Activated naive CD8-positive, alpha-beta T cell treated with anti-CD3 and anti-CD28 coated beads for 36 hours (primary cell): Measurements from ENCODE around the gene TIGD1. TPM values are rescaled to one million over a fixed set of nuclear protein-coding genes. Genes with fewer than 3 reads are reported as not detected.
"Not testable (repeated sequence)": the region's sequence is repeated elsewhere in the genome, so short reads cannot be mapped to it uniquely, and the experiment has no call there.

Experiments used
- DNase-seq: peaks from one replicate; pipeline ENCODE4 v3.0.0; 2021
- H3K27ac Mint-ChIP-seq: one replicate; pipeline ENCODE4 v1.8.0; 2022; ENCODE audit warnings: mild to moderate bottlenecking, moderate library complexity, mixed read lengths
- H3K27me3 Mint-ChIP-seq: one replicate; pipeline ENCODE4 v1.8.0; 2022; ENCODE audit warnings: mild to moderate bottlenecking, mixed read lengths
- H3K36me3 Mint-ChIP-seq: one replicate; pipeline ENCODE4 v1.8.0; 2021; ENCODE audit warnings: mild to moderate bottlenecking, mixed read lengths
- H3K4me1 Mint-ChIP-seq: one replicate; pipeline ENCODE4 v1.8.0; 2021; ENCODE audit warnings: mixed read lengths
- H3K4me3 Mint-ChIP-seq: one replicate; pipeline ENCODE4 v1.8.0; 2022; ENCODE audit warnings: mild to moderate bottlenecking, moderate library complexity, mixed read lengths
- H3K9me3 Mint-ChIP-seq: one replicate; pipeline ENCODE4 v1.8.0; 2022; ENCODE audit warnings: mixed read lengths
- total RNA-seq, 2 experiments: library from RNA; stranded (reverse); gene quantifications; one replicate each; pipeline ENCODE4 v1.2.3, GENCODE V29; 2021

TIGD1 gene
- total RNA-seq, 2 experiments from 2014 or later = 6.9 to 7.0 TPM

- Mint-ChIP-seq H3K9me3 (no peaks in the 10 kb centered on the region), H3K36me3 (no peaks in the 10 kb centered on the region), H3K27ac (no peak overlapping the region), H3K4me1 (peaks cover 8% of the 10 kb centered on the region), H3K4me3 (no peak overlapping the region), H3K27me3 (peaks cover 6% of the 10 kb centered on the region)
- no peak for DNase-seq
Observed at GRCh38 chr2:232537499-232537898, 12.9 kb downstream of the TIGD1 start.

- H3K4me3 Mint-ChIP-seq = no peak overlapping the region
- peaks cover 6% of the 10 kb centered on the region for H3K27me3 Mint-ChIP-seq
- H3K9me3 Mint-ChIP-seq = no peaks in the 10 kb centered on the region
- peaks cover 8% of the 10 kb centered on the region for H3K4me1 Mint-ChIP-seq
- DNase-seq = no peak
- H3K36me3 Mint-ChIP-seq = no peaks in the 10 kb centered on the region
- no peak overlapping the region for H3K27ac Mint-ChIP-seq
Observed at GRCh38 chr2:232537079-232537478, 13.3 kb downstream of the TIGD1 start.

- DNase-seq = no peak
- H3K36me3 Mint-ChIP-seq = no peaks in the 10 kb centered on the region
- peaks cover 6% of the 10 kb centered on the region for H3K27me3 Mint-ChIP-seq
- H3K4me1 Mint-ChIP-seq = peaks cover 8% of the 10 kb centered on the region
- H3K9me3 Mint-ChIP-seq = no peaks in the 10 kb centered on the region
- no peak overlapping the region for H3K4me3 Mint-ChIP-seq
- no peak overlapping the region for H3K27ac Mint-ChIP-seq
Observed at GRCh38 chr2:232535761-232536530, 14.4 kb downstream of the TIGD1 start.

- DNase-seq = no peak
- H3K27me3 Mint-ChIP-seq = peaks cover 12% of the 10 kb centered on the region
- H3K4me1 Mint-ChIP-seq = peaks cover 8% of the 10 kb centered on the region
- H3K4me3 Mint-ChIP-seq = no peak overlapping the region
- H3K36me3 Mint-ChIP-seq = no peaks in the 10 kb centered on the region
- no peak overlapping the region for H3K27ac Mint-ChIP-seq
- H3K9me3 Mint-ChIP-seq = no peaks in the 10 kb centered on the region
Observed at GRCh38 chr2:232534940-232535651, 15.3 kb downstream of the TIGD1 start.

- Mint-ChIP-seq H3K4me1 (peaks cover 8% of the 10 kb centered on the region), H3K4me3 (no peak overlapping the region), H3K9me3 (no peaks in the 10 kb centered on the region), H3K36me3 (no peaks in the 10 kb centered on the region), H3K27ac (no peak overlapping the region), H3K27me3 (peaks cover 12% of the 10 kb centered on the region)
- no peak for DNase-seq
Observed at GRCh38 chr2:232533944-232534710, 16.2 kb downstream of the TIGD1 start.

- H3K36me3 Mint-ChIP-seq, H3K27ac Mint-ChIP-seq, H3K4me3 Mint-ChIP-seq, DNase-seq, H3K27me3 Mint-ChIP-seq, H3K4me1 Mint-ChIP-seq, H3K9me3 Mint-ChIP-seq: not testable (repeated sequence)
Observed at GRCh38 chr2:232532821-232533220, 17.5 kb downstream of the TIGD1 start.

GRCh38 chr2:232532419-232532818 lies 17.9 kb downstream of the TIGD1 start:
- DNase-seq = no peak
- Mint-ChIP-seq H3K36me3 (no peaks in the 10 kb centered on the region), H3K4me1 (peaks cover 7% of the 10 kb centered on the region), H3K27ac (no peak overlapping the region), H3K27me3 (peaks cover 6% of the 10 kb centered on the region), H3K9me3 (no peaks in the 10 kb centered on the region), H3K4me3 (no peak overlapping the region)

- Mint-ChIP-seq H3K27me3 (peaks cover 15% of the 10 kb centered on the region), H3K4me1 (peaks cover 7% of the 10 kb centered on the region), H3K4me3 (no peak overlapping the region)
Observed at GRCh38 chr2:232530626-232531260, 19.6 kb downstream of the TIGD1 start.

GRCh38 chr2:232529806-232530547 lies 20.4 kb downstream of the TIGD1 start:
- H3K27ac Mint-ChIP-seq = no peak overlapping the region
- no peaks in the 10 kb centered on the region for H3K36me3 Mint-ChIP-seq
- no peak overlapping the region for H3K4me3 Mint-ChIP-seq
- DNase-seq = no peak
- peaks cover 7% of the 10 kb centered on the region for H3K4me1 Mint-ChIP-seq
- peaks cover 16% of the 10 kb centered on the region for H3K27me3 Mint-ChIP-seq
- H3K9me3 Mint-ChIP-seq = no peaks in the 10 kb centered on the region

More at GRCh38 chr2:232530626-232531260, 19.6 kb downstream of the TIGD1 start:
- no peak for DNase-seq
- Mint-ChIP-seq H3K9me3 (no peaks in the 10 kb centered on the region), H3K27ac (no peak overlapping the region), H3K36me3 (no peaks in the 10 kb centered on the region)

GRCh38 chr2:232528746-232529460 lies 21.5 kb downstream of the TIGD1 start:
- Mint-ChIP-seq H3K27ac (no peak overlapping the region), H3K36me3 (no peaks in the 10 kb centered on the region), H3K4me3 (no peak overlapping the region)

GRCh38 chr2:232527905-232528470 lies 22.4 kb downstream of the TIGD1 start:
- H3K27ac Mint-ChIP-seq = no peak overlapping the region
- H3K9me3 Mint-ChIP-seq = no peaks in the 10 kb centered on the region
- peaks cover 30% of the 10 kb centered on the region for H3K27me3 Mint-ChIP-seq
- peaks cover 7% of the 10 kb centered on the region for H3K4me1 Mint-ChIP-seq
- no peak overlapping the region for H3K4me3 Mint-ChIP-seq
- no peak for DNase-seq
- H3K36me3 Mint-ChIP-seq = no peaks in the 10 kb centered on the region

More at GRCh38 chr2:232528746-232529460, 21.5 kb downstream of the TIGD1 start:
- no peaks in the 10 kb centered on the region for H3K9me3 Mint-ChIP-seq
- peaks cover 7% of the 10 kb centered on the region for H3K4me1 Mint-ChIP-seq
- peaks cover 25% of the 10 kb centered on the region for H3K27me3 Mint-ChIP-seq
- no peak for DNase-seq

- H3K9me3 Mint-ChIP-seq = no peaks in the 10 kb centered on the region
- H3K27ac Mint-ChIP-seq = no peak overlapping the region
- no peak for DNase-seq
- H3K27me3 Mint-ChIP-seq = peaks cover 37% of the 10 kb centered on the region
- no peaks in the 10 kb centered on the region for H3K36me3 Mint-ChIP-seq
- H3K4me3 Mint-ChIP-seq = no peak overlapping the region
- H3K4me1 Mint-ChIP-seq = peaks cover 9% of the 10 kb centered on the region
Observed at GRCh38 chr2:232526372-232526941, 23.9 kb downstream of the TIGD1 start.

GRCh38 chr2:232525791-232526371 lies 24.5 kb downstream of the TIGD1 start, which contains the start of gene CHRND:
Gene CHRND (plus strand): TSS chr2:232526160. CDS start chr2:232526216, 56 bp downstream.
- Mint-ChIP-seq H3K27me3 (peaks cover 41% of the 10 kb centered on the region), H3K4me1 (peaks cover 9% of the 10 kb centered on the region), H3K36me3 (no peaks in the 10 kb centered on the region), H3K27ac (no peak within 1 kb of the TSS), H3K9me3 (no peaks in the 10 kb centered on the region), H3K4me3 (no peak within 1 kb of the TSS)
- no peak for DNase-seq
